Vagina (tissue), 2 donors: ENCODE data around the gene LTF. TPM values are rescaled to one million over a fixed set of nuclear protein-coding genes. Genes with fewer than 3 reads are reported as not detected.

Source experiments
- DNase-seq, 2 donors: peaks; one replicate each; pipeline ENCODE4 v3.0.0-alpha.2; 2017; ENCODE audit errors: extremely low spot score in 2 of 2
- H3K27ac ChIP-seq: fragments of 200-600 bp; sonication (generic); one replicate; pipeline ENCODE4 v1.5.1; 2019
- H3K27me3 ChIP-seq: fragments of 200-600 bp; sonication (generic); one replicate; pipeline ENCODE4 v1.5.1; 2019
- H3K36me3 ChIP-seq, 2 donors: fragments of 200-600 bp; sonication (generic); one replicate each; pipeline ENCODE4 v1.5.1; 2017 to 2019
- H3K4me1 ChIP-seq: fragments of 200-600 bp; sonication (generic); one replicate; pipeline ENCODE4 v1.5.1; 2019
- H3K4me3 ChIP-seq, 2 donors: fragments of 200-600 bp; sonication (generic); 1 replicate in 1 of 2; 2 replicates in 1 of 2; pipeline ENCODE4 v1.5.1; 2016 to 2019
- H3K9me3 ChIP-seq: fragments of 200-600 bp; sonication (generic); one replicate; pipeline ENCODE4 v1.5.1; 2019
- CTCF ChIP-seq, 3 experiments: fragments of 450-650 bp in 2 of 3; fragments of 200-600 bp in 1 of 3; sonication (generic) in 1 of 3; IDR thresholded peaks; one replicate each; pipeline ENCODE4 v1.5.1; 2017 to 2019; ENCODE audit warnings: antibody characterized with exemption in 3 of 3, mild to moderate bottlenecking in 2 of 3, moderate library complexity in 2 of 3
- POLR2A ChIP-seq, 2 donors: fragments of 450-650 bp; IDR thresholded peaks; one replicate each; pipeline ENCODE4 v1.6.1; 2017; ENCODE audit warnings: antibody characterized with exemption in 2 of 2, mild to moderate bottlenecking in 2 of 2, moderate library complexity in 2 of 2
- POLR2AphosphoS5 ChIP-seq, 2 donors: sonication (generic); formaldehyde crosslinking; IDR thresholded peaks; one replicate each; pipeline ENCODE4 v1.9.0; 2017; ENCODE audit warnings: antibody characterized with exemption in 2 of 2, mild to moderate bottlenecking in 2 of 2, low read depth in 1 of 2; ENCODE audit not compliant: insufficient read depth in 1 of 2
- intact Hi-C: fragments of 100-400 bp; cut with DNase I; formaldehyde crosslinking; loops from one replicate; pipeline ENCODE4 v1.15.1; 2023
- total RNA-seq: library from RNA; depleted of rRNA; stranded (reverse); fragments of >200 nt; gene quantifications from one replicate; pipeline ENCODE4 v1.2.3, GENCODE V29; 2016

Gene LTF
- total RNA-seq, 1 donor from 2014 or later: not detected

GRCh38 chr3:46484911-46485778 lies 20.4 kb upstream of the LTF start:
- Histone ChIP-seq H3K27me3 (no peaks in the 10 kb centered on the region), H3K4me1 (peaks cover 4% of the 10 kb centered on the region), H3K4me3 (no peak overlapping the region), H3K27ac (no peak overlapping the region), H3K36me3 (no peaks in the 10 kb centered on the region), H3K9me3 (no peaks in the 10 kb centered on the region)
- TF ChIP-seq POLR2A (IDR thresholded peaks at IDR 0.05): no peak
- TF ChIP-seq POLR2AphosphoS5 (IDR thresholded peaks at IDR 0.05; ENCODE audit: insufficient read depth in 1 of 2, low read depth in 1 of 2): no peak
- no peak for TF ChIP-seq CTCF (IDR thresholded peaks at IDR 0.05)
- intact Hi-C loops: no loop called here
- DNase-seq: no peak

GRCh38 chr3:46484388-46484787 lies 19.7 kb upstream of the LTF start:
- H3K9me3 ChIP-seq: no peaks in the 10 kb centered on the region
- intact Hi-C loops: no loop called here
- no peak overlapping the region for H3K27ac ChIP-seq
- no peak for DNase-seq
- no peaks in the 10 kb centered on the region for H3K27me3 ChIP-seq
- no peak for TF ChIP-seq POLR2A (IDR thresholded peaks at IDR 0.05)
- no peak for TF ChIP-seq POLR2AphosphoS5 (IDR thresholded peaks at IDR 0.05; ENCODE audit: insufficient read depth in 1 of 2, low read depth in 1 of 2)
- TF ChIP-seq CTCF (IDR thresholded peaks at IDR 0.05): no peak
- H3K36me3 ChIP-seq: no peaks in the 10 kb centered on the region
- no peak overlapping the region for H3K4me3 ChIP-seq
- peaks cover 4% of the 10 kb centered on the region for H3K4me1 ChIP-seq

GRCh38 chr3:46483825-46484224 lies 19.1 kb upstream of the LTF start:
- Histone ChIP-seq H3K27ac (no peak overlapping the region), H3K4me3 (no peak overlapping the region), H3K4me1 (peaks cover 2% of the 10 kb centered on the region), H3K36me3 (no peaks in the 10 kb centered on the region), H3K9me3 (no peaks in the 10 kb centered on the region), H3K27me3 (no peaks in the 10 kb centered on the region)
- TF ChIP-seq POLR2A (IDR thresholded peaks at IDR 0.05) (no peak), POLR2AphosphoS5 (IDR thresholded peaks at IDR 0.05; ENCODE audit: insufficient read depth in 1 of 2, low read depth in 1 of 2) (no peak), CTCF (IDR thresholded peaks at IDR 0.05) (no peak)
- intact Hi-C loops: no loop called here
- no peak for DNase-seq

GRCh38 chr3:46482632-46483350 lies 18.1 kb upstream of the LTF start:
- intact Hi-C loops: no loop called here
- DNase-seq: no peak

More at GRCh38 chr3:46482632-46483350, 18.1 kb upstream of the LTF start:
- TF ChIP-seq CTCF (IDR thresholded peaks at IDR 0.05) (no peak), POLR2AphosphoS5 (IDR thresholded peaks at IDR 0.05; ENCODE audit: insufficient read depth in 1 of 2, low read depth in 1 of 2) (no peak), POLR2A (IDR thresholded peaks at IDR 0.05) (no peak)
- no peak overlapping the region for H3K27ac ChIP-seq
- no peaks in the 10 kb centered on the region for H3K9me3 ChIP-seq
- H3K4me3 ChIP-seq: no peak overlapping the region
- no peaks in the 10 kb centered on the region for H3K27me3 ChIP-seq
- H3K36me3 ChIP-seq: no peaks in the 10 kb centered on the region
- no peaks in the 10 kb centered on the region for H3K4me1 ChIP-seq
